Measurements from ENCODE around the gene KDM1B. TPM values are rescaled to one million over a fixed set of nuclear protein-coding genes. Genes with fewer than 3 reads are reported as not detected.

The KDM1B gene
- total RNA-seq, 1 experiment from 2014 or later: 9.5 TPM

GRCh38 chr6:18248698-18249097 is 93.5 kb downstream of the KDM1B start:
- POLR2A ChIA-PET: no interaction called here
- intact Hi-C loops (cut with micrococcal nuclease; ENCODE audit: unreplicated experiment): no loop called here
- no peak overlapping the region for H3K27ac Mint-ChIP-seq (ENCODE audit: unreplicated experiment)

DNA sequence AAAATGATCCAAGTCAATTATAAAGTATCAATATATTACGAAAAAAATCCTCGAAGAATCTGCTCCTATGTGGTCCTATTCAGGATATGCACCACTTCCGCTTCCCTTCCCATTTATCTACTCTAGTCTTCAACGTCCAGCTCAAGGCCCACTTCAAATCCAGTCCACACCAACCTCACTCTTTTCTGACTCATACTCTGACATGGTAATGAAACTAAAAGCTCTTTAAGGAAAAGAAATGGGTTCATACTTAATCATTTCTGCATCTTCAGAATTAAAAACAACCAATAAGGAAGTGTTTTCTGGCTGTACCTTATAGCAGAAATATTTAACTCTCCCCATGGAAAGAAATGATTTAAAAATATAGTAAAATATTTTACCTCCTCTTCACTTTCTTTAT is 94.0 kb downstream of the KDM1B start:
- BruUV-seq (replicated peaks): no TSS peak
- TF ChIP-seq CTCF (IDR thresholded peaks at IDR 0.05; ENCODE audit: insufficient read depth in 1 of 2, low read depth in 1 of 2, low read length in 1 of 2, severe bottlenecking in 1 of 2, unreplicated experiment in 1 of 2): no peak
- no peak overlapping the region for H3K4me3 Mint-ChIP-seq (ENCODE audit: unreplicated experiment)
- Histone ChIP-seq H3K4me3 (ENCODE audit: low read depth, low read length) (no peak overlapping the region), H3K4me1 (no peaks in the 10 kb centered on the region), H3K9me3 (no peaks in the 10 kb centered on the region), H3K27me3 (replicated peaks; ENCODE audit: control insufficient read depth, insufficient read depth, low read length) (no peaks in the 10 kb centered on the region), H3K36me3 (ENCODE audit: control insufficient read depth, insufficient read depth, low read length) (no peaks in the 10 kb centered on the region; the same call in 1 of the 2 replicates)
- no peaks in the 10 kb centered on the region for H3K9me3 Mint-ChIP-seq (ENCODE audit: unreplicated experiment)
- H3K4me1 Mint-ChIP-seq (ENCODE audit: low read depth, unreplicated experiment): no peaks in the 10 kb centered on the region
- intact Hi-C loops (cut with micrococcal nuclease; ENCODE audit: unreplicated experiment): no loop called here
- no peak for DNase-seq
- POLR2A ChIA-PET: no interaction called here
- CTCF ChIA-PET: no interaction called here
- no peak overlapping the region for H3K27ac Mint-ChIP-seq (ENCODE audit: unreplicated experiment)
- peaks cover 77% of the 10 kb centered on the region for H3K36me3 Mint-ChIP-seq (ENCODE audit: insufficient read depth, unreplicated experiment)
- H3K27me3 Mint-ChIP-seq (ENCODE audit: insufficient read depth, unreplicated experiment): no peaks in the 10 kb centered on the region

More at GRCh38 chr6:18248698-18249097, 93.5 kb downstream of the KDM1B start:
- no peak for TF ChIP-seq CTCF (IDR thresholded peaks at IDR 0.05; ENCODE audit: insufficient read depth in 1 of 2, low read depth in 1 of 2, low read length in 1 of 2, severe bottlenecking in 1 of 2, unreplicated experiment in 1 of 2)
- no peaks in the 10 kb centered on the region for H3K27me3 ChIP-seq (replicated peaks; ENCODE audit: control insufficient read depth, insufficient read depth, low read length)
- H3K4me1 ChIP-seq: no peaks in the 10 kb centered on the region
- no peaks in the 10 kb centered on the region for H3K9me3 Mint-ChIP-seq (ENCODE audit: unreplicated experiment)
- H3K36me3 ChIP-seq (ENCODE audit: control insufficient read depth, insufficient read depth, low read length): peaks cover under 1% of the 10 kb centered on the region; the same call in 1 of the 2 replicates
- no peaks in the 10 kb centered on the region for H3K4me1 Mint-ChIP-seq (ENCODE audit: low read depth, unreplicated experiment)
- H3K36me3 Mint-ChIP-seq (ENCODE audit: insufficient read depth, unreplicated experiment): peaks cover 77% of the 10 kb centered on the region
- BruUV-seq (replicated peaks): no TSS peak
- CTCF ChIA-PET: no interaction called here
- no peak for DNase-seq
- no peak overlapping the region for H3K4me3 ChIP-seq (ENCODE audit: low read depth, low read length)
- no peaks in the 10 kb centered on the region for H3K27me3 Mint-ChIP-seq (ENCODE audit: insufficient read depth, unreplicated experiment)
- no peak overlapping the region for H3K4me3 Mint-ChIP-seq (ENCODE audit: unreplicated experiment)
- no peaks in the 10 kb centered on the region for H3K9me3 ChIP-seq

DNA sequence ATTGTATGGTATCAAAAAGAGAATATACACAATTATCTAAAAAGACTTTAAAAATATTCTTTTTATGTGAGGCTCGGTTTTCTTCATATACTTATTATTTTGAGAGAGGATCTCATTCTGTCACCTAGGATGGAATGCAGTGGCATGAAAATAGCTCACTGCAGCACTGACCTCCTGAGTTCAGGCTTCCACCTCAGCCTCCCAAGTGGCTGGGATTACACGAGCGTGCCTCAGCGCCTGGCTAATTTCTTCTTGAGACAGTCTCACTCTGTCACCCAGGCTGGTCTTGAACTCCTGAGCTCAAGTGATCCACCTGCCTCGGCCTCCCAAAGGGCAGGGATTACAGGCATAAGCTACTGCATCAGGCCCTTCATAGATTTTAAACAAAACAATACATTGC is 98.4 kb downstream of the KDM1B start:
- CTCF ChIA-PET: no interaction called here
- no peak for DNase-seq
- Histone ChIP-seq H3K27me3 (replicated peaks; ENCODE audit: control insufficient read depth, insufficient read depth, low read length) (no peaks in the 10 kb centered on the region), H3K9me3 (no peaks in the 10 kb centered on the region), H3K4me3 (ENCODE audit: low read depth, low read length) (no peak overlapping the region), H3K4me1 (no peaks in the 10 kb centered on the region), H3K36me3 (ENCODE audit: control insufficient read depth, insufficient read depth, low read length) (peaks cover 2% of the 10 kb centered on the region)
- Mint-ChIP-seq H3K4me1 (ENCODE audit: low read depth, unreplicated experiment) (no peaks in the 10 kb centered on the region), H3K27me3 (ENCODE audit: insufficient read depth, unreplicated experiment) (no peaks in the 10 kb centered on the region), H3K4me3 (ENCODE audit: unreplicated experiment) (no peak overlapping the region), H3K9me3 (ENCODE audit: unreplicated experiment) (no peaks in the 10 kb centered on the region), H3K27ac (ENCODE audit: unreplicated experiment) (no peak overlapping the region), H3K36me3 (ENCODE audit: insufficient read depth, unreplicated experiment) (peaks cover 77% of the 10 kb centered on the region)
- TF ChIP-seq CTCF (IDR thresholded peaks at IDR 0.05; ENCODE audit: insufficient read depth in 1 of 2, low read depth in 1 of 2, low read length in 1 of 2, severe bottlenecking in 1 of 2, unreplicated experiment in 1 of 2): no peak
- no TSS peak for BruUV-seq (replicated peaks)
- intact Hi-C loops (cut with micrococcal nuclease; ENCODE audit: unreplicated experiment): no loop called here
- POLR2A ChIA-PET: interaction anchor here (0.5 kb wide), 1 partner anchor 654 kb away, joined by 6 read pairs; the partner anchor contains the start of gene FAM8A1

Measured in Caco-2 (cell line).